HG02870 (cell line): ENCODE data around the gene USHBP1.
"Not testable (repeated sequence)": the region's sequence is repeated elsewhere in the genome, so short reads cannot be mapped to it uniquely, and the experiment has no call there.

Experiments
- ATAC-seq: cut with Tn5 transposase; IDR thresholded peaks from one replicate; pipeline ENCODE4 v1.9.1; 2021; ENCODE audit warnings: mild to moderate bottlenecking, moderate library complexity; ENCODE audit not compliant: unreplicated experiment

The USHBP1 gene

GRCh38 chr19:17295551-17295950, 31.0 kb upstream of the USHBP1 start:
- ATAC-seq, result not testable (repeated sequence)

- no peak for ATAC-seq
Measured at GRCh38 chr19:17294051-17294891, 29.7 kb upstream of the USHBP1 start.

- ATAC-seq, result no peak
Measured at GRCh38 chr19:17293605-17294004, 29.1 kb upstream of the USHBP1 start.

- peak; percentile 69 for ATAC-seq
Measured at GRCh38 chr19:17292301-17293074, 27.9 kb upstream of the USHBP1 start.

GRCh38 chr19:17289489-17289888, 24.9 kb upstream of the USHBP1 start:
- ATAC-seq, result no peak

GRCh38 chr19:17286752-17287151, 22.2 kb upstream of the USHBP1 start:
- no peak for ATAC-seq

GRCh38 chr19:17286263-17286662, 21.7 kb upstream of the USHBP1 start:
- ATAC-seq, result no peak

- ATAC-seq, result no peak
Measured at GRCh38 chr19:17285415-17286135, 21.0 kb upstream of the USHBP1 start.

- no peak for ATAC-seq
Measured at GRCh38 chr19:17283504-17283996, 19.0 kb upstream of the USHBP1 start.

GRCh38 chr19:17282488-17283125, 18.1 kb upstream of the USHBP1 start:
- no peak for ATAC-seq

GRCh38 chr19:17281391-17282304, 17.1 kb upstream of the USHBP1 start, which contains the start of gene ANKLE1:
TSS of gene ANKLE1 (plus strand) at chr19:17281901. CDS start at chr19:17281921, 20 bp downstream.
- no peak for ATAC-seq

GRCh38 chr19:17279436-17279835, 14.9 kb upstream of the USHBP1 start:
- ATAC-seq, result no peak

GRCh38 chr19:17275441-17276175, 11.1 kb upstream of the USHBP1 start:
- no peak for ATAC-seq

GRCh38 chr19:17274892-17275291, 10.3 kb upstream of the USHBP1 start:
- ATAC-seq, result not testable (repeated sequence)

- no peak for ATAC-seq
Measured at GRCh38 chr19:17268754-17269153, 4.2 kb upstream of the USHBP1 start.

- peak; percentile 91 for ATAC-seq
Measured at GRCh38 chr19:17266975-17267788, 2.6 kb upstream of the USHBP1 start, which contains the start of gene BABAM1. TSS of gene BABAM1 (plus strand) at chr19:17267443. CDS start at chr19:17268807, 1,364 bp downstream.

GRCh38 chr19:17266589-17266974, 2.0 kb upstream of the USHBP1 start:
- ATAC-seq, result no peak

- ATAC-seq, result no peak
Measured at GRCh38 chr19:17266026-17266425, 1.5 kb upstream of the USHBP1 start.
